GM10248 (cell line): Measurements from ENCODE around the gene BSG.

Experiments used
- CTCF ChIA-PET: fragments of 300-600 bp; sonication (Branson Sonifier 250); formaldehyde crosslinking; extraction: SDS; loops from one replicate; lab custom pipeline; 2021; ENCODE audit warnings: antibody characterized with exemption; lab: Yijun Ruan, JAX
- POLR2A ChIA-PET: fragments of 350-650 bp; sonication (Branson Sonifier 250); formaldehyde crosslinking; extraction: SDS; loops from one replicate; lab custom pipeline; 2020; ENCODE audit warnings: antibody characterized with exemption; lab: Yijun Ruan, JAX
- DNase-seq: peaks from one replicate; pipeline ENCODE4 v3.0.0; 2012; ENCODE audit errors: extremely low spot score
- TF ChIP-seq, protein P1 (sequence below): IDR thresholded peaks from 2 replicates; pipeline ENCODE4 v1.5.1; 2012; ENCODE audit warnings: mild to moderate bottlenecking, low read depth; ENCODE audit errors: extremely low read depth, missing control alignments, control extremely low read depth

BSG gene

DNA sequence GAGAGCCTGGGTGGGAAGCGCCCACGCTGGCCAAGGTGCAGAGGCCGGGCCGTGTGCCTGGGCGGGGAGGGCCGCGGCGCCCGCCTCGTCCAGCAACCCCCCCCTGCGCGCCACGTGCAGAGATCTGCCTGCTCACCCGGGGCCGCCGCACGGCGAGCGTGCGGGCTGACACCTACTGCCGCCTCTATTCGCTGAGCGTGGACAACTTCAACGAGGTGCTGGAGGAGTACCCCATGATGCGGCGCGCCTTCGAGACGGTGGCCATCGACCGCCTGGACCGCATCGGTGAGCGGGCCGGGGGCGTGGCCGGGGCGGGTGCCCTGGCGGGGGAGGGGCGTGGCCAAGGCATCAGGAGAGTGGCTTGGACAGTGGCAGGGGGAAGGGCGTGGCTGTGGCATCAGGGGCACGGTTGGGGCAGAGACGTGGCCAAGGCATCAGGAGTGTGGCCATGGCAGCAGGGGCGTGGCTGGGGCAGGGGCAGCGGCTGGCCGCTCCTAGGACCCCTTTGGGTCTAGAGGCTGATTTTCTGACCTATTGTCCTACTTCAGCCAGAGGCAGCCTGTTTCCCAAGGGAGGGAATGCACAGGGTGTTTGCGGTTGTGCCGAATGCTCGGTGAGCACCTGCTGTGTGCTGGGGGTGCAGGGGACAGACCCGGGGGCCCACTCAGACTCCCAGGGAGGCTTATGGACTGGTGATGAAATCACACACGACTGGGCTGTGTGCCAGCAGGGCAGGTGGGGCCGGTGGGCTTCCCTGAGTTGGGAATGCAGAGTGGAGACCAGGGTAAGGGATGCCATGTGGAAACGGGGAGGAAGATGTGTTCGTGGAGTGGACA is 41.6 kb downstream of the BSG start:
- CTCF ChIA-PET: interaction anchor here (3.7 kb wide), 1 partner anchor 29 kb away, joined by 12 read pairs; no protein-coding TSS in a partner anchor
- TF ChIP-seq, protein P1, sequence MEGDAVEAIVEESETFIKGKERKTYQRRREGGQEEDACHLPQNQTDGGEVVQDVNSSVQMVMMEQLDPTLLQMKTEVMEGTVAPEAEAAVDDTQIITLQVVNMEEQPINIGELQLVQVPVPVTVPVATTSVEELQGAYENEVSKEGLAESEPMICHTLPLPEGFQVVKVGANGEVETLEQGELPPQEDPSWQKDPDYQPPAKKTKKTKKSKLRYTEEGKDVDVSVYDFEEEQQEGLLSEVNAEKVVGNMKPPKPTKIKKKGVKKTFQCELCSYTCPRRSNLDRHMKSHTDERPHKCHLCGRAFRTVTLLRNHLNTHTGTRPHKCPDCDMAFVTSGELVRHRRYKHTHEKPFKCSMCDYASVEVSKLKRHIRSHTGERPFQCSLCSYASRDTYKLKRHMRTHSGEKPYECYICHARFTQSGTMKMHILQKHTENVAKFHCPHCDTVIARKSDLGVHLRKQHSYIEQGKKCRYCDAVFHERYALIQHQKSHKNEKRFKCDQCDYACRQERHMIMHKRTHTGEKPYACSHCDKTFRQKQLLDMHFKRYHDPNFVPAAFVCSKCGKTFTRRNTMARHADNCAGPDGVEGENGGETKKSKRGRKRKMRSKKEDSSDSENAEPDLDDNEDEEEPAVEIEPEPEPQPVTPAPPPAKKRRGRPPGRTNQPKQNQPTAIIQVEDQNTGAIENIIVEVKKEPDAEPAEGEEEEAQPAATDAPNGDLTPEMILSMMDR: no peak
- POLR2A ChIA-PET: no interaction called here
- DNase-seq: no peak

DNA sequence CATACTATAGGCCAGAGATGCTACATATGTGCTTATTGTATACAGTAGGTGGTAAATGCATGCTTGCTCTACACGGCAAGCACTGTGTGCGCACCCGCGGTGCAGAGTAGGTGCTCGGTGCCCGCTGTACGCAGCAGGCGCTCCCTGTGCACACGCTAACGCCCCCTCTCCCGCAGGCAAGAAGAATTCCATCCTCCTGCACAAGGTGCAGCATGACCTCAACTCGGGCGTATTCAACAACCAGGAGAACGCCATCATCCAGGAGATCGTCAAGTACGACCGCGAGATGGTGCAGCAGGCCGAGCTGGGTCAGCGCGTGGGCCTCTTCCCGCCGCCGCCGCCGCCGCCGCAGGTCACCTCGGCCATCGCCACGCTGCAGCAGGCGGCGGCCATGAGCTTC is 43.2 kb downstream of the BSG start:
- DNase-seq: no peak
- TF ChIP-seq, protein P1: no peak
- POLR2A ChIA-PET: no interaction called here
- CTCF ChIA-PET: no interaction called here

DNA sequence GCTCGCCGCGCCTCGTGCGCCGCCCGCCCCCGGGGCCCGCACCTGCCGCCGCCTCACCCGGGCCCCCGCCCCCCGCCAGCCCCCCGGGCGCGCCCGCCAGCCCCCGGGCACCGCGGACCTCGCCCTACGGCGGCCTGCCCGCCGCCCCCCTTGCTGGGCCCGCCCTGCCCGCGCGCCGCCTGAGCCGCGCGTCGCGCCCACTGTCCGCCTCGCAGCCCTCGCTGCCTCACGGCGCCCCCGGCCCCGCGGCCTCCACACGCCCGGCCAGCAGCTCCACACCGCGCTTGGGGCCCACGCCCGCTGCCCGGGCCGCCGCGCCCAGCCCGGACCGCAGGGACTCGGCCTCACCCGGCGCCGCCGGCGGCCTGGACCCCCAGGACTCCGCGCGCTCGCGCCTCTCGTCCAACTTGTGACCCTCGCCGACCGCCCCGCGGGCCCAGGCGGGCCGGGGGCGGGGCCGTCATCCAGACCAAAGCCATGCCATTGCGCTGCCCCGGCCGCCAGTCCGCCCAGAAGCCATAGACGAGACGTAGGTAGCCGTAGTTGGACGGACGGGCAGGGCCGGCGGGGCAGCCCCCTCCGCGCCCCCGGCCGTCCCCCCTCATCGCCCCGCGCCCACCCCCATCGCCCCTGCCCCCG is 43.8 kb downstream of the BSG start:
- ChIA-PET CTCF (no interaction called here), POLR2A (no interaction called here)
- TF ChIP-seq, protein P1: no peak
- DNase-seq: no peak

GRCh38 chr19:616747-617526 is 44.5 kb downstream of the BSG start:
- no peak for DNase-seq
- POLR2A ChIA-PET: interaction anchor here (1.0 kb wide), 1 partner anchor 43 kb away, joined by 5 read pairs; no protein-coding TSS in a partner anchor
- TF ChIP-seq, protein P1: no peak
- CTCF ChIA-PET: no interaction called here

DNA sequence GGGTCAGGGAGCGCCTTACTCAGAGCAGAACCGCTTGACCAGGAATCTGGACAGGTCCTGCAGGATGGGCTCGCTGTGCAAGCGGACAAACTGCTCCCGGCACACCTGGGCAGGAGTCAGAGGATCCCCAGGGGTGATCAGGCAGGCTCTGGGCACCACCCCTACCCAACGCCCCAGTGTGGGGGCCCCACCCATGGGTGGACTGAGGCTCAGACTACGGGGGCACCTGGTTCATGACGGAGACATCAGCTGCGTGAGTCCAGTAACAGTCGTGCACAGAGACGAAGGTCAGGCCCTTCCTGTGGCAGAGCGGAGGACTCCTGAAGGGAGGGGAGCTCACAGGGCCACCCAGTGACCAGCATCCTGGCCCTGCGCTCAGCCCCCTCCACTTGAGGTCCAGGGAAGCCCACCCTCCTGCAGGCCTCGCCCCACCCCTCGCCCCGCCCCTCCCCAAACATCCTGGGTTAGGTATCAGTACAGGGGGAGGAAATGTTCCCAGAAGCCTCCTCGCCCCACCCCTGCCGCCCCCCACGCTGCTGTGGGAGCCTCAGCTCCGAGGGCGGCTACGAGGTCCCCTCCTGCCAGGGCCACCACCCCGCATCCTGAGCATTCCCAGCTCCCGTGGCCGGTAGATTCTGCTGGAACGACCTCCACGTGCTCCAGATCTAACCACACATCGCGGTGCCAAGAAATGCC is 45.3 kb downstream of the BSG start:
- no peak for DNase-seq
- ChIA-PET CTCF (interaction anchor here (1.1 kb wide), 1 partner anchor 107 kb away, joined by 3 read pairs; no protein-coding TSS in a partner anchor), POLR2A (interaction anchor here (1.0 kb wide), 1 partner anchor 44 kb away, joined by 5 read pairs; no protein-coding TSS in a partner anchor)
- TF ChIP-seq, protein P1: no peak

GRCh38 chr19:618247-618619 is 45.8 kb downstream of the BSG start:
- TF ChIP-seq, protein P1: no peak
- ChIA-PET CTCF (interaction anchor here (1.1 kb wide), 1 partner anchor 107 kb away, joined by 3 read pairs; no protein-coding TSS in a partner anchor), POLR2A (interaction anchor here (1.0 kb wide), 1 partner anchor 44 kb away, joined by 5 read pairs; no protein-coding TSS in a partner anchor)
- no peak for DNase-seq
